Measurements from ENCODE around the gene EXD1. TPM values are rescaled to one million over a fixed set of nuclear protein-coding genes. Genes with fewer than 3 reads are reported as not detected.
A peak's percentile ranks its signal among the peaks of the same experiment; 100 is the strongest.

The EXD1 gene
- total RNA-seq, 1 experiment from 2014 or later: not detected

DNA sequence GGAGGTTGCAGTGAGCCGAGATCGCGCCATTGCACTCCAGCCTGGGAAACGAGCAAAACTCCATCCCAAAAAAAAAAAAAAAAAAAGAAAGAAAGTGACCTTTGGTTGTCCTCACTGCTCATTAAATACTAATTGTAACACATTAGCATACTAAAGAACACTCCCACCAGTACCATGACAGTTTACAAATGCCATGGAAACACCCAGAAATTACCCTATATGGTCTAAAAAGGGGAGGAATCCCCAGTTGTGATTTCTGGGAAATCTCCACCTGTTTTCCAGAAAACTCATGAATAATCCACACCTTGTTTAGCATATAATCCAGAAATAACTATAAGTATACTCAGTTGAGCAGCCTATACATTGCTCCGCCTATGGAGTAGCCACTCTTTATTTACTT, 90.9 kb downstream of the EXD1 start:
- no peak for DNase-seq (ENCODE audit: low read depth, low spot score)
- Histone ChIP-seq H3K9ac (ENCODE audit: low read length) (no peak overlapping the region), H3K4me1 (ENCODE audit: control insufficient read depth in 1 of 2, insufficient read depth in 2 of 2, low read length in 2 of 2) (peaks cover 9 to 31% of the 10 kb centered on the region in 2 experiments; a peak in 3 of 4 replicates), H3K9me3 (ENCODE audit: control insufficient read depth in 1 of 2, insufficient read depth in 1 of 2, low read depth in 1 of 2, low read length in 2 of 2) (no peaks in the 10 kb centered on the region), H3K4me2 (ENCODE audit: low read length) (peak overlapping the region; percentile 42), H3K27me3 (ENCODE audit: insufficient read depth, low read length) (no peaks in the 10 kb centered on the region), H3K36me3 (ENCODE audit: control insufficient read depth in 1 of 2, insufficient read depth in 2 of 2, low read length in 2 of 2) (no peaks in the 10 kb centered on the region), H2AFZ (ENCODE audit: low read depth, low read length, poor library complexity, severe bottlenecking) (peak overlapping the region; percentile 61), H3K27ac (ENCODE audit: low read depth, low read length) (no peak overlapping the region), H3K79me2 (ENCODE audit: insufficient read depth, low read length) (no peaks in the 10 kb centered on the region), H3K4me3 (replicated peaks in 1 of 2; ENCODE audit: low read depth in 1 of 2, low read length in 2 of 2) (no peak overlapping the region), H3K9me2 (ENCODE audit: insufficient read depth) (no peaks in the 10 kb centered on the region), H4K20me1 (ENCODE audit: insufficient read depth) (no peaks in the 10 kb centered on the region)
- no TSS peak for BruUV-seq (replicated peaks)
- ATAC-seq: no peak
- ChIA-PET CTCF (no interaction called here), POLR2A (interaction anchor here (0.7 kb wide), 1 partner anchor 115 kb away, joined by 4 read pairs; no protein-coding TSS in a partner anchor), RAD21 (ENCODE audit: low non-redundant PET in 1 of 2, low total read pairs in 2 of 2, uncharacterized antibody in 2 of 2, unreplicated experiment in 2 of 2) (no interaction called here)
- intact Hi-C loops (cut with micrococcal nuclease): no loop called here
- TF ChIP-seq SP1 (IDR thresholded peaks at IDR 0.05; ENCODE audit: low read depth) (no peak), EZH2 (IDR thresholded peaks at IDR 0.05) (no peak), EZH2phosphoT487 (IDR thresholded peaks at IDR 0.05; ENCODE audit: borderline replicate concordance) (no peak), JUND (IDR thresholded peaks at IDR 0.05) (no peak), SIN3A (IDR thresholded peaks at IDR 0.05; ENCODE audit: low read depth) (no peak), RAD21 (IDR thresholded peaks at IDR 0.05; ENCODE audit: low read depth) (no peak), CEBPB (IDR thresholded peaks at IDR 0.05; ENCODE audit: low read depth) (no peak), SRF (IDR thresholded peaks at IDR 0.05; ENCODE audit: low read depth) (no peak), ZFX (IDR thresholded peaks at IDR 0.05) (no peak), CBX3 (IDR thresholded peaks at IDR 0.05; ENCODE audit: low read depth) (no peak), ZNF274 (IDR thresholded peaks at IDR 0.05; ENCODE audit: low read depth, low read length) (no peak), ELF1 (IDR thresholded peaks at IDR 0.05; ENCODE audit: borderline replicate concordance, low read depth) (no peak), POLR2AphosphoS5 (IDR thresholded peaks at IDR 0.05; ENCODE audit: low read depth, low read length) (no peak), FOSL1 (IDR thresholded peaks at IDR 0.05; ENCODE audit: low read depth) (no peak), YY1 (IDR thresholded peaks at IDR 0.05; ENCODE audit: extremely low read depth, insufficient replicate concordance, low read depth, low read length) (no peak), TCF7L2 (IDR thresholded peaks at IDR 0.05; ENCODE audit: borderline replicate concordance, extremely low read depth, insufficient read depth, insufficient read length) (no peak)
- TF ChIP-seq, protein P1, sequence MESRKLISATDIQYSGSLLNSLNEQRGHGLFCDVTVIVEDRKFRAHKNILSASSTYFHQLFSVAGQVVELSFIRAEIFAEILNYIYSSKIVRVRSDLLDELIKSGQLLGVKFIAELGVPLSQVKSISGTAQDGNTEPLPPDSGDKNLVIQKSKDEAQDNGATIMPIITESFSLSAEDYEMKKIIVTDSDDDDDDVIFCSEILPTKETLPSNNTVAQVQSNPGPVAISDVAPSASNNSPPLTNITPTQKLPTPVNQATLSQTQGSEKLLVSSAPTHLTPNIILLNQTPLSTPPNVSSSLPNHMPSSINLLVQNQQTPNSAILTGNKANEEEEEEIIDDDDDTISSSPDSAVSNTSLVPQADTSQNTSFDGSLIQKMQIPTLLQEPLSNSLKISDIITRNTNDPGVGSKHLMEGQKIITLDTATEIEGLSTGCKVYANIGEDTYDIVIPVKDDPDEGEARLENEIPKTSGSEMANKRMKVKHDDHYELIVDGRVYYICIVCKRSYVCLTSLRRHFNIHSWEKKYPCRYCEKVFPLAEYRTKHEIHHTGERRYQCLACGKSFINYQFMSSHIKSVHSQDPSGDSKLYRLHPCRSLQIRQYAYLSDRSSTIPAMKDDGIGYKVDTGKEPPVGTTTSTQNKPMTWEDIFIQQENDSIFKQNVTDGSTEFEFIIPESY (IDR thresholded peaks at IDR 0.05; ENCODE audit: extremely low read depth, insufficient replicate concordance, low read length): no peak
- TF ChIP-seq, protein P2, sequence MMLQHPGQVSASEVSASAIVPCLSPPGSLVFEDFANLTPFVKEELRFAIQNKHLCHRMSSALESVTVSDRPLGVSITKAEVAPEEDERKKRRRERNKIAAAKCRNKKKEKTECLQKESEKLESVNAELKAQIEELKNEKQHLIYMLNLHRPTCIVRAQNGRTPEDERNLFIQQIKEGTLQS (IDR thresholded peaks at IDR 0.05): no peak
- TF ChIP-seq, protein P3, sequence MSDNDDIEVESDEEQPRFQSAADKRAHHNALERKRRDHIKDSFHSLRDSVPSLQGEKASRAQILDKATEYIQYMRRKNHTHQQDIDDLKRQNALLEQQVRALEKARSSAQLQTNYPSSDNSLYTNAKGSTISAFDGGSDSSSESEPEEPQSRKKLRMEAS (IDR thresholded peaks at IDR 0.05): no peak
- TF ChIP-seq, protein P4, sequence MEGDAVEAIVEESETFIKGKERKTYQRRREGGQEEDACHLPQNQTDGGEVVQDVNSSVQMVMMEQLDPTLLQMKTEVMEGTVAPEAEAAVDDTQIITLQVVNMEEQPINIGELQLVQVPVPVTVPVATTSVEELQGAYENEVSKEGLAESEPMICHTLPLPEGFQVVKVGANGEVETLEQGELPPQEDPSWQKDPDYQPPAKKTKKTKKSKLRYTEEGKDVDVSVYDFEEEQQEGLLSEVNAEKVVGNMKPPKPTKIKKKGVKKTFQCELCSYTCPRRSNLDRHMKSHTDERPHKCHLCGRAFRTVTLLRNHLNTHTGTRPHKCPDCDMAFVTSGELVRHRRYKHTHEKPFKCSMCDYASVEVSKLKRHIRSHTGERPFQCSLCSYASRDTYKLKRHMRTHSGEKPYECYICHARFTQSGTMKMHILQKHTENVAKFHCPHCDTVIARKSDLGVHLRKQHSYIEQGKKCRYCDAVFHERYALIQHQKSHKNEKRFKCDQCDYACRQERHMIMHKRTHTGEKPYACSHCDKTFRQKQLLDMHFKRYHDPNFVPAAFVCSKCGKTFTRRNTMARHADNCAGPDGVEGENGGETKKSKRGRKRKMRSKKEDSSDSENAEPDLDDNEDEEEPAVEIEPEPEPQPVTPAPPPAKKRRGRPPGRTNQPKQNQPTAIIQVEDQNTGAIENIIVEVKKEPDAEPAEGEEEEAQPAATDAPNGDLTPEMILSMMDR (IDR thresholded peaks at IDR 0.05 in 2 of 3, conservative IDR thresholded peaks at IDR 0.05 in 1 of 3; ENCODE audit: borderline replicate concordance in 1 of 3, insufficient read depth in 1 of 3, low read depth in 2 of 3, low read length in 2 of 3): no peak
